Karpas-422 (cell line): ENCODE measurements around the gene SCARB1. TPM values are rescaled to one million over a fixed set of nuclear protein-coding genes. Genes with fewer than 3 reads are reported as not detected.

Source experiments
- DNase-seq: peaks from one replicate; pipeline ENCODE4 v3.0.0-alpha.2; 2015
- H2AFZ ChIP-seq: fragments of 200-600 bp; sonication (generic); 2 replicates; pipeline ENCODE4 v1.6.1; 2014; ENCODE audit warnings: antibody characterized with exemption, low read length, mixed read lengths
- H3K27ac ChIP-seq: fragments of 200-600 bp; sonication (generic); 2 replicates; pipeline ENCODE4 v1.5.1; 2014; ENCODE audit warnings: mild to moderate bottlenecking, low read length, moderate library complexity
- H3K27me3 ChIP-seq: fragments of 200-600 bp; sonication (generic); 2 replicates; pipeline ENCODE4 v1.6.1; 2014; ENCODE audit warnings: low read length, mixed read lengths
- H3K36me3 ChIP-seq: fragments of 200-600 bp; sonication (generic); 2 replicates; pipeline ENCODE4 v1.6.1; 2014; ENCODE audit warnings: low read length, mixed read lengths; ENCODE audit not compliant: insufficient read depth
- H3K4me1 ChIP-seq: fragments of 200-600 bp; sonication (generic); 2 replicates; pipeline ENCODE4 v1.6.1; 2014; ENCODE audit warnings: mild to moderate bottlenecking, low read length, mixed read lengths
- H3K4me2 ChIP-seq: fragments of 200-600 bp; sonication (generic); 2 replicates; pipeline ENCODE4 v1.6.1; 2014; ENCODE audit warnings: low read length, low read depth, mild to moderate bottlenecking; ENCODE audit not compliant: poor library complexity, severe bottlenecking
- H3K4me3 ChIP-seq: fragments of 200-600 bp; sonication (generic); 2 replicates; pipeline ENCODE4 v1.5.1; 2014; ENCODE audit warnings: mild to moderate bottlenecking, antibody characterized with exemption, low read length, mixed read lengths
- H3K79me2 ChIP-seq: fragments of 200-600 bp; sonication (generic); 2 replicates; pipeline ENCODE4 v1.6.1; 2014; ENCODE audit warnings: mild to moderate bottlenecking, low read length, mixed read lengths
- H3K9ac ChIP-seq: fragments of 200-600 bp; sonication (generic); 2 replicates; pipeline ENCODE4 v1.6.0; 2014; ENCODE audit warnings: low read length
- H3K9me2 ChIP-seq: fragments of 200-600 bp; sonication (generic), shearing (Covaris generic); replicated peaks from 2 replicates; pipeline ENCODE4 v1.6.0; 2014; ENCODE audit warnings: mild to moderate bottlenecking, low read length, moderate library complexity; ENCODE audit not compliant: insufficient read depth
- H3K9me3 ChIP-seq: fragments of 300-700, 200-600 bp; sonication (generic); 2 replicates; pipeline ENCODE4 v1.6.1; 2014; ENCODE audit warnings: low read length, mixed read lengths
- H4K20me1 ChIP-seq: fragments of 200-600 bp; sonication (generic); 2 replicates; pipeline ENCODE4 v1.6.1; 2014; ENCODE audit warnings: mild to moderate bottlenecking, antibody characterized with exemption, low read length, low read depth; ENCODE audit not compliant: insufficient read depth
- total RNA-seq: library from RNA; depleted of rRNA; stranded (reverse); fragments of >200 nt; shearing (Covaris generic); gene quantifications from 2 replicates; pipeline ENCODE4 v1.2.3, GENCODE V29; 2014; ENCODE audit warnings: low replicate concordance

Gene SCARB1
- total RNA-seq, 1 experiment from 2014 or later: 91.7 TPM

GRCh38 chr12:124828264-124829007 is 35.2 kb downstream of the SCARB1 start:
- peaks cover 19% of the 10 kb centered on the region for H3K36me3 ChIP-seq
- no peak overlapping the region for H3K27ac ChIP-seq
- no peaks in the 10 kb centered on the region for H3K27me3 ChIP-seq
- H2AFZ ChIP-seq: no peak overlapping the region
- no peak for DNase-seq
- no peaks in the 10 kb centered on the region for H3K4me1 ChIP-seq
- H3K9ac ChIP-seq: no peak overlapping the region
- peaks cover 16% of the 10 kb centered on the region for H4K20me1 ChIP-seq
- H3K9me2 ChIP-seq: no peaks in the 10 kb centered on the region
- no peak overlapping the region for H3K4me2 ChIP-seq
- peaks cover 87% of the 10 kb centered on the region for H3K79me2 ChIP-seq
- no peak overlapping the region for H3K4me3 ChIP-seq
- no peaks in the 10 kb centered on the region for H3K9me3 ChIP-seq

GRCh38 chr12:124827588-124828184 is 36.0 kb downstream of the SCARB1 start:
- no peaks in the 10 kb centered on the region for H3K27me3 ChIP-seq
- no peak for DNase-seq
- H3K9me2 ChIP-seq: no peaks in the 10 kb centered on the region
- H3K9ac ChIP-seq: no peak overlapping the region
- H3K4me1 ChIP-seq: no peaks in the 10 kb centered on the region
- H3K4me3 ChIP-seq: no peak overlapping the region
- no peaks in the 10 kb centered on the region for H3K9me3 ChIP-seq
- H4K20me1 ChIP-seq: peaks cover 16% of the 10 kb centered on the region
- H3K27ac ChIP-seq: no peak overlapping the region
- no peak overlapping the region for H3K4me2 ChIP-seq
- H3K36me3 ChIP-seq: peaks cover 18% of the 10 kb centered on the region
- H3K79me2 ChIP-seq: peaks cover 87% of the 10 kb centered on the region
- H2AFZ ChIP-seq: no peak overlapping the region

- Histone ChIP-seq H3K9ac (no peak overlapping the region), H3K9me3 (no peaks in the 10 kb centered on the region), H3K4me2 (no peak overlapping the region), H3K27ac (no peak overlapping the region), H2AFZ (no peak overlapping the region), H3K79me2 (peaks cover 90% of the 10 kb centered on the region), H3K4me1 (no peaks in the 10 kb centered on the region), H3K4me3 (no peak overlapping the region), H4K20me1 (peaks cover 20% of the 10 kb centered on the region), H3K36me3 (no peaks in the 10 kb centered on the region), H3K9me2 (no peaks in the 10 kb centered on the region), H3K27me3 (no peaks in the 10 kb centered on the region)
- DNase-seq: no peak
Measured at GRCh38 chr12:124824195-124824594, 39.5 kb downstream of the SCARB1 start.

- peaks cover 86% of the 10 kb centered on the region for H3K79me2 ChIP-seq
Measured at GRCh38 chr12:124823272-124823970, 40.2 kb downstream of the SCARB1 start.

GRCh38 chr12:124822218-124822617 is 41.4 kb downstream of the SCARB1 start:
- Histone ChIP-seq H2AFZ (no peak overlapping the region), H3K27ac (no peak overlapping the region), H3K79me2 (peaks cover 79% of the 10 kb centered on the region), H3K9ac (no peak overlapping the region), H3K9me3 (no peaks in the 10 kb centered on the region), H3K9me2 (no peaks in the 10 kb centered on the region), H3K4me3 (no peak overlapping the region), H4K20me1 (peaks cover 22% of the 10 kb centered on the region; the same call in 1 of the 2 replicates), H3K27me3 (no peaks in the 10 kb centered on the region), H3K4me2 (no peak overlapping the region), H3K36me3 (no peaks in the 10 kb centered on the region), H3K4me1 (no peaks in the 10 kb centered on the region)
- DNase-seq: no peak

More at GRCh38 chr12:124823272-124823970, 40.2 kb downstream of the SCARB1 start:
- Histone ChIP-seq H3K27ac (no peak overlapping the region), H3K4me3 (no peak overlapping the region), H3K9ac (no peak overlapping the region), H3K4me2 (no peak overlapping the region), H3K9me2 (no peaks in the 10 kb centered on the region), H3K4me1 (no peaks in the 10 kb centered on the region), H4K20me1 (peaks cover 14% of the 10 kb centered on the region; the same call in 1 of the 2 replicates), H3K9me3 (no peaks in the 10 kb centered on the region), H2AFZ (no peak overlapping the region), H3K27me3 (no peaks in the 10 kb centered on the region), H3K36me3 (no peaks in the 10 kb centered on the region)
- no peak for DNase-seq

GRCh38 chr12:124821252-124822200 is 42.1 kb downstream of the SCARB1 start:
- H3K4me1 ChIP-seq: no peaks in the 10 kb centered on the region
- H4K20me1 ChIP-seq: peaks cover 22% of the 10 kb centered on the region; the same call in 1 of the 2 replicates
- no peaks in the 10 kb centered on the region for H3K9me3 ChIP-seq
- no peak overlapping the region for H3K9ac ChIP-seq
- H3K27me3 ChIP-seq: no peaks in the 10 kb centered on the region
- H2AFZ ChIP-seq: no peak overlapping the region
- no peaks in the 10 kb centered on the region for H3K36me3 ChIP-seq
- H3K4me3 ChIP-seq: no peak overlapping the region
- no peaks in the 10 kb centered on the region for H3K9me2 ChIP-seq
- DNase-seq: no peak
- H3K27ac ChIP-seq: no peak overlapping the region
- no peak overlapping the region for H3K4me2 ChIP-seq
- H3K79me2 ChIP-seq: peaks cover 74% of the 10 kb centered on the region

GRCh38 chr12:124820199-124820598 is 43.5 kb downstream of the SCARB1 start:
- Histone ChIP-seq H3K9ac (no peak overlapping the region), H3K79me2 (peaks cover 62% of the 10 kb centered on the region), H3K9me3 (no peaks in the 10 kb centered on the region), H3K27ac (no peak overlapping the region), H3K4me1 (no peaks in the 10 kb centered on the region), H3K9me2 (no peaks in the 10 kb centered on the region), H4K20me1 (peaks cover 22% of the 10 kb centered on the region; the same call in 1 of the 2 replicates), H3K27me3 (no peaks in the 10 kb centered on the region), H3K4me2 (no peak overlapping the region), H3K4me3 (no peak overlapping the region), H2AFZ (no peak overlapping the region), H3K36me3 (0 out of 2 replicates have a peak, but pooled peaks cover 2% of the 10 kb centered on the region)
- DNase-seq: no peak
